GM12864 (cell line): ENCODE measurements around the gene IFFO2.

Experiments used
- DNase-seq: peaks from one replicate; pipeline ENCODE4 v3.0.0-alpha.2; 2011; ENCODE audit warnings: low read depth
- H3K4me3 ChIP-seq: 2 replicates; pipeline ENCODE4 v1.5.1; 2011; ENCODE audit warnings: mild to moderate bottlenecking, low read depth, low read length, control low read depth
- CTCF ChIP-seq: IDR thresholded peaks from 2 replicates; pipeline ENCODE4 v1.5.1; 2011; ENCODE audit warnings: low read depth, mild to moderate bottlenecking, moderate library complexity, low read length, control low read depth, inconsistent platforms; ENCODE audit errors: missing control alignments

Gene IFFO2

GRCh38 chr1:18963968-18964367 is 7.5 kb upstream of the IFFO2 start:
- TF ChIP-seq CTCF = no peak
- H3K4me3 ChIP-seq = no peak overlapping the region
- no peak for DNase-seq

GRCh38 chr1:18962855-18963737 is 6.6 kb upstream of the IFFO2 start:
- TF ChIP-seq CTCF = no peak
- H3K4me3 ChIP-seq = no peak overlapping the region
- no peak for DNase-seq

DNA sequence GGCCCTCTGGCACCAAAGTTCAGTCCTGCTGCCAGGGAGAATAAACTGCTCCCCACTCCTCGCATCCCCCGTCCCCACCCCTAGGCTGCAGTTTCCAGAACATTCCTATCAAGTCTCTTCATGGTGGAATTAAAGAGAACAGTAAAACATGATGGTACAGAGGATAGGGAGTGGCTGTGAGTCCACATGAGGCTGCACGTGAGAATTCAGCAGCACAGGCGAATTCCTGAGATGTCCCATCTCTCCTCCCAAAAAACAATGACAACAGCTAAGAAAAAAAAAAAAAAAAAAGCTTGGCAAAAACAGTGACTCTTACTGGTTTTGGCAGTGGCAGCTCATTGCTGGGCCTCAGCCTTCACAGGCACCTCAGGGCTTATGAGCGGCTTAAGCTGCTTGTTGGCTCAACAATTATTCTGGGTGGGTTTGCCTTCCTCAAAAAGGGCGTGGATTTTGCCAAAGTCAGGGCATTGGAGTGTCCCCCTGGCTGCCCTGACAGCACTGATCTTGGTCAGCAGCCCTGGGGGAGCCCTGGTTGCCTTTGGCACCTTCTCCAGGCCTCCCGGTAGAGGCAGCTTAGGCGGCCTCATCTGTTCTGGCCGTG is 5.7 kb upstream of the IFFO2 start:
- no peak for TF ChIP-seq CTCF
- no peak for DNase-seq
- no peak overlapping the region for H3K4me3 ChIP-seq

GRCh38 chr1:18960821-18961220 is 4.3 kb upstream of the IFFO2 start:
- DNase-seq = no peak
- TF ChIP-seq CTCF = no peak
- H3K4me3 ChIP-seq = no peak overlapping the region

DNA sequence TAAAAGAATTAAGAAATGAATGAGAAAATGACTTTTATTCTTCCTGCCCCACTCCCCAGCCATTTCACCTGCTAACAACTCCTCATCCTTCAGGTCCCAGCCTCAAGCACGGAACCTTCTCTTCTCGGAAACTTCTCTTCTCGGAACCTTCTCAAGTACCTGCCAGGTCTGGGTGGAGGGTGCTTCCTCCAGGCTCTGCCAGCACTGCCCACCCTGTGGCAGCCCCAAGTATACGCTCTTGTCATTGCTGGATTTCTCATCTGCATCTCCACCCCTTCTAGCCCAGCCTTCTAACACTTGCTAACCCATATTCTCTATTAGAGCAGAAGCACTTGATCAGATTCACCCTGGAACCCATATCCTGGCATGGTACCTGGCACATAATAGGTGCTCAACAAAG is 3.9 kb upstream of the IFFO2 start:
- no peak for TF ChIP-seq CTCF
- DNase-seq = no peak
- H3K4me3 ChIP-seq = no peak overlapping the region

GRCh38 chr1:18959591-18959990 is 3.1 kb upstream of the IFFO2 start:
- DNase-seq = no peak
- no peak overlapping the region for H3K4me3 ChIP-seq
- TF ChIP-seq CTCF = no peak
